ENCODE measurements around the gene TRIAP1.
"Not testable (repeated sequence)": the region's sequence is repeated elsewhere in the genome, so short reads cannot be mapped to it uniquely, and the experiment has no call there.

The TRIAP1 gene

DNA sequence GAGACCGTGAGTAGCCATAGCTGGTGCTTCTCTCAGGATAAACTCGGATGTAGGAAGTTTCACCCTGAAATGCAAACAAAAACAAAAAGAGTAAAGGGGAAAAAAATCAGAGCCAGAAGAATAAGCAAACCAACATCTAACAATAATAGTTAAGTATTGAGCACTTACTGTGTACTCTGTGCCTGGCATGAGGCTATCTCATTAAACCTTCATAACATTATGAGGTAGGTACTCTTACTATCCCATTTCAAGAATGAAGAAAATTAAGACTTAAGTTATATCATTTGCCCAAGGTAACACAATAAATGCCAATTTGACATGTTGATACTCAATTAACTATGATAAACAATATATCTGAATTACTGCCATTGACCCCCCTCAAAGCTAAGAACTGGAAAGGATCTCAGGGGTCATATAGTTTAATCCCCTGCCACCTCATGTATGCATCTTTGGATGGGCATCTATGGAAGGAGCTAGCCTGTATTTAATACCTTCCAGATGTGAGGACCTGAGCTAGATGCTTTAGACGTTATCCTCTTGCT lies 16.0 kb upstream of the TRIAP1 start:
- H3K4me1 Mint-ChIP-seq: peaks cover 14% of the 10 kb centered on the region
- H3K4me3 Mint-ChIP-seq: no peak overlapping the region
- H3K27ac Mint-ChIP-seq: no peak overlapping the region
- H3K36me3 Mint-ChIP-seq: peaks cover 68% of the 10 kb centered on the region
- DNase-seq: no peak
- no peaks in the 10 kb centered on the region for H3K9me3 Mint-ChIP-seq
- H3K27me3 Mint-ChIP-seq: no peaks in the 10 kb centered on the region
- CTCF ChIA-PET: interaction anchor here (0.9 to 3.2 kb wide), 2 partner anchors 9 to 18 kb away, joined by 3 to 19 read pairs; no protein-coding TSS in a partner anchor

DNA sequence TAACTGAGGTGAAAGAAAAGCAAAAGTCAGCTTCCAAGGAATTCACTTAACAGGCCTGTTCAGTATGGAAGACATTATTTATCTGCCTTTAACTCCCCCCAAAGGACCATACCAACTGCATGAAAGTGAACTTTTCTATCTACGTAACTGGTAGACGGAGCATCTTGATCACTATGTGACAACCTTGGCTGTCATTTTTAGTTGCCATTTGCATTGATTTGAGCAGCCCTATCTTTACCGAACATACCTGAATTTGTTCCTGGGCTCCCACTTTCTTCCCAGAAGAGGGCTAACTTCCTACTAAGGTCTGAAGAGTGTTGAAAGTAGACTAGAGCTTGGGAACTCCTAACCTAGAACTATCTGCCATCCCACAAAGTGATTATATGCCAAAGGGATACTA lies 14.0 kb upstream of the TRIAP1 start:
- no peak overlapping the region for H3K4me3 Mint-ChIP-seq
- H3K27ac Mint-ChIP-seq: no peak overlapping the region
- peaks cover 68% of the 10 kb centered on the region for H3K36me3 Mint-ChIP-seq
- no peaks in the 10 kb centered on the region for H3K4me1 Mint-ChIP-seq
- DNase-seq: no peak
- H3K27me3 Mint-ChIP-seq: no peaks in the 10 kb centered on the region
- H3K9me3 Mint-ChIP-seq: no peaks in the 10 kb centered on the region
- CTCF ChIA-PET: interaction anchor here (0.7 to 1.6 kb wide), 2 partner anchors 8 to 9 kb away, joined by 3 to 6 read pairs; no protein-coding TSS in a partner anchor

DNA sequence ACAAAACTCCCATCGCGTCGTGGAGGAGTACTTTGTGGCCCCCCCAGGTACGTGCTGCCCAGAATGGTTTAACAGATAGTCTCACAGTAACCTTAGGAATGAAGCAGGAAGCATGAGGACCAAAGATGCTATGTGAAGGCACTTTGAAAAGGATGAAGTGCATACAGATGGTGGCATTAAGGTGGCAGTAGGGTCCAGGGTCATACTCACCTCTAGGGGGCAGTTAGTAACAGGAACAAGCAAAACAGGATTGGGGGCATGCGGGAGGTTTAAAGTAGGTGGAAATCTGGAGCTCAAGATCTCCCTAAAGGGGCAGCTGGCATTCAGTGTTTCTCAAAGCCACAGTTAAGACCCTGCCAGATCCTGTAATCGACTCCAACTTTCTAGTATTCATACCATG lies 10.9 kb upstream of the TRIAP1 start:
- H3K27me3 Mint-ChIP-seq: no peaks in the 10 kb centered on the region
- no peak for DNase-seq
- H3K4me1 Mint-ChIP-seq: peaks cover 3% of the 10 kb centered on the region
- no peak overlapping the region for H3K4me3 Mint-ChIP-seq
- H3K36me3 Mint-ChIP-seq: peaks cover 48% of the 10 kb centered on the region
- peak overlapping the region; percentile 17 for H3K27ac Mint-ChIP-seq
- H3K9me3 Mint-ChIP-seq: no peaks in the 10 kb centered on the region
- CTCF ChIA-PET: interaction anchor here (1.1 to 3.6 kb wide), 3 partner anchors 9 to 13 kb away, joined by 3 to 14 read pairs (median 6); partner anchors contain the start of gene SRSF9

DNA sequence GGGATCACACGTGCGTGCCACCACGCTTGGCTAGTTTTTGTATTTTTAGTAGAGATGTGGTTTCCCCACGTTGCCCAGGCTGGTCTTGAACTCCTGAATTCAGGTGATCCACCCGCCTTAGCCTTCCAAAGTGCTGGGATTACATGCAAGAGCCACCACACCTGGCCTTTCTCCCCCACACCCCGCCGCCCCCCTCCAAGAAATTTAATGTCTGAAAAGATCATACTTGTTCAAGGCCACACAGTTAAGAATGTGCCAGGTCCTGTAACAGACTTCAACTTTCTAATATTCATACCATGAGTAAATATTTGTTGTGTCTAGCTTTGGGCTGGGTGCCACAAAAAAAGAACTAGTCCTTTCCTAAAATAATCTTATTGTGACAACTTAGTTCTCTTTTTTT lies 9.1 kb upstream of the TRIAP1 start:
- Mint-ChIP-seq H3K4me3 (no peak overlapping the region), H3K27ac (no peak overlapping the region), H3K9me3 (no peaks in the 10 kb centered on the region), H3K4me1 (peaks cover 3% of the 10 kb centered on the region), H3K27me3 (no peaks in the 10 kb centered on the region), H3K36me3 (peaks cover 43% of the 10 kb centered on the region)
- CTCF ChIA-PET: interaction anchor here (0.6 to 3.5 kb wide), 4 partner anchors 8 to 192 kb away, joined by 3 to 19 read pairs (median 3); no protein-coding TSS in a partner anchor
- no peak for DNase-seq

DNA sequence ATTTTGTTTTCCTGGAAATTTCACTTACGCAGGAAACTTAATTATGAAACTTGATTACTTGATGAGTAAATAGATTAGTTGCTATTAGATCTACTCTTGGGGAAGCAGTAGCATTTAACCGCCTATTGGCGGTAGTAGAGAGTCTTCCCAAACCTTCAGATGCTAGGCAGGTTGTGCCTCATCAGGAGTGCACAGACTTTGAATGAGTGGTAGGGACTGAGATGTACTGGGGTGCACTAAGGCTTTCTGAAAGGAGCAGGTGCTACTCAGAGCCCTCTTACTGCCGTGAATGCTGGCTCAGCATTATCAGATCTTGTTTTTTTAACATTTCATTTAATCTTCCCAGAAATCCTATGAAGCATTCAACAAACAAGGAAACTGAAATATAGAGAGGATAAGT lies 7.8 kb upstream of the TRIAP1 start:
- Mint-ChIP-seq H3K9me3 (no peaks in the 10 kb centered on the region), H3K36me3 (peaks cover 37% of the 10 kb centered on the region), H3K4me1 (peaks cover 6% of the 10 kb centered on the region), H3K27me3 (no peaks in the 10 kb centered on the region), H3K4me3 (no peak overlapping the region), H3K27ac (no peak overlapping the region)
- CTCF ChIA-PET: interaction anchor here (1.1 to 3.5 kb wide), 4 partner anchors 9 to 234 kb away, joined by 3 to 19 read pairs (median 4); no protein-coding TSS in a partner anchor
- DNase-seq: peak; percentile 35

DNA sequence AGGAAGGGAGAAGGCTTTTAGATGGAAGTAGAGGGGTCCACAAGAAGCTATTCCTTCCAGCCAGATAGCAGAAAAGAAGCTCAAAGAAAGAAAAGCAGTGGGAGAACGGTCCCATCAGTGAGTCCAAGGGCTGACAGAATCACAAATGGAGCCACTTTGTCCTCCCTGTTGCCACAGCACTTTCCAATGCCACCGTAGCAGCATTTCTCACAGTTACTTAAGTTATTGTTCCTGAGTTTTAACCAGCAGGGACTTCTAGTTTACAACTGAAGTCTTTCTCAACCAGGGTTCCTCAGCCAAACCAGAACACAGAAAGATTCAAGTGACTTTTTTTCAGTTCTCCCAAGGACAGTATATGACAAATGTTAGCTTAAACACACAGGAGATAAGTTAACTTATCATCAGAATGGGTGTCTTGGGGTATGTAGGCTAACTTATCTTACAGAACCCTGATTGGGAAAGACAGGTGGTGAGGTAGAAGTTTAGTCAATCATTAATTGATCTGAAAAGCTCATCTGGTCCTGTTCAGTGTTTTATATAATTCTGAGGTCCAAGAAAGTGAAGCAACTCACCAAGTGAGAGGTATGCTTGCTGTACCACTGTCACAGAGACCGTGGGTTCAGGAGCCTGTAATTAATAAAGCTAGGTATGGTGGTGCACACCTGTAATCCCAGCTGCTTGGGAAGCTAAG lies 7.0 kb upstream of the TRIAP1 start:
- DNase-seq: no peak
- Mint-ChIP-seq H3K27me3 (no peaks in the 10 kb centered on the region), H3K4me1 (peaks cover 8% of the 10 kb centered on the region), H3K4me3 (no peak overlapping the region), H3K27ac (no peak overlapping the region), H3K36me3 (peaks cover 31% of the 10 kb centered on the region), H3K9me3 (no peaks in the 10 kb centered on the region)
- CTCF ChIA-PET: interaction anchor here (0.8 to 3.5 kb wide), 8 partner anchors 9 to 235 kb away, joined by 3 to 19 read pairs (median 5); partner anchors contain the start of gene SIRT4

DNA sequence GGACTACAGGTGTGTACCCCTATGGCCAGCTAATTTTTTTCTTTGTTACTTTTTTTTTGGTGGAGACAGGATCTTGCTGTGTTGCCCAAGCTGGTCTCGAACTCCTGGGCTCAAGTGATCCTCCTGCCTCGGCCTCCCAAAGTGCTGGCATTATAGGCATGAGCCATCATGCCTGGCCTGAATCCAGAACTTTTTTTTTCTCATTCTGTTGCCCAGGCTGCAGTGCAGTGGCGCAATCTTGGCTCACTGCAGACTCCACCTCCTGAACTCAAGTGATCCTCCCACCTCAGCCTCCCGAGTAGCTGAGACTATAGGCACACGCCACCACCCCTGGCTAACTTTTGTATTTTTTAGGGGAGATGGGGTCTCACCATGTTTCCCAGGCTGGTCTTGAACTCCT lies 6.3 kb upstream of the TRIAP1 start:
- H3K27me3 Mint-ChIP-seq, H3K4me3 Mint-ChIP-seq, DNase-seq, H3K9me3 Mint-ChIP-seq: not testable (repeated sequence)
- Mint-ChIP-seq H3K27ac (peak overlapping the region; percentile 33), H3K4me1 (peaks cover 13% of the 10 kb centered on the region), H3K36me3 (peaks cover 32% of the 10 kb centered on the region)
- CTCF ChIA-PET: interaction anchor here (1.0 to 3.5 kb wide), 8 partner anchors 8 to 236 kb away, joined by 3 to 19 read pairs (median 5); partner anchors contain the start of gene SIRT4

DNA sequence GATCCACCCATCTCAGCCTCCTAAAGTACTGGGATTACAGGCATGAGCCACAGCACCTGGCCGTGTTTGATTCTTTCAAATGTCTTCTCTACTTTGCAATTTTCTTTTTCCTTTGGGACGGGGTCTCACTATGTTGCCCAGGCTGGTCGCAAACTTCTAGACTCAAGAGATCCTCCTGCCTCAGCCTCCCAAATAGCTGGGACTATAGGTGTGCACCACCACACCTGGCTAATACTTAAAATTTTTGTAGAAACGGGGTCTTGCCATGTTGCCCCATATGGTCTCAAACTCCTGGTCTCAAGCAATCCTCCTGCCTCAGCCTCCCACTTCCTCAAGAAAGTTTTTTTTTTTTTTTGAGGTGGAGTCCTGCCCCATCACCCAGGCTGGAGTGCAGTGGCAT lies 1.8 kb upstream of the TRIAP1 start:
- peaks cover 5% of the 10 kb centered on the region for H3K27me3 Mint-ChIP-seq
- H3K9me3 Mint-ChIP-seq: no peaks in the 10 kb centered on the region
- no peak for DNase-seq
- CTCF ChIA-PET: interaction anchor here (0.8 to 3.6 kb wide), 3 partner anchors 12 to 19 kb away, joined by 3 to 11 read pairs (median 3); no protein-coding TSS in a partner anchor
- H3K4me3 Mint-ChIP-seq: peak overlapping the region; percentile 92
- H3K27ac Mint-ChIP-seq: peak overlapping the region; percentile 72
- H3K4me1 Mint-ChIP-seq: peaks cover 40% of the 10 kb centered on the region
- peaks cover 31% of the 10 kb centered on the region for H3K36me3 Mint-ChIP-seq

DNA sequence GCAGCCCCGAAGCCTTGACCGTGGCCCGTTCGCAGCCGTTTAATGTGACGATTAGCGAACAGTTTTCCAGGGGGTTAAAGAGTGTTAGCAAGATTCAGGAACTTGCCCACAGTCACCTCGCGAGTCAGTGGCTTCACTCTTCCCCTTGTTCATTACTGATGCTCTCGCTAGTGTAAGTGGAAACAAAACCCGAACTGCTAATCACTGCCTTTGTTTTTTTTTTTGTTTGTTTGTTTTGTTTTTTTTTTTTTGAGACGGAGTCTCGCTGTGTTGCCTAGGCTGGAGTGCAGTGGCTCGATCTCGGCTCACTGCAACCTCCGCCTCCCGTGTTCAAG lies 627 bp upstream of the TRIAP1 start:
- Mint-ChIP-seq H3K27ac (peak overlapping the region; percentile 93), H3K4me1 (peaks cover 40% of the 10 kb centered on the region), H3K36me3 (peaks cover 35% of the 10 kb centered on the region), H3K4me3 (peak overlapping the region; percentile 92)
- not testable (repeated sequence) for H3K9me3 Mint-ChIP-seq, H3K27me3 Mint-ChIP-seq, DNase-seq
- CTCF ChIA-PET: interaction anchor here (0.8 kb wide), 1 partner anchor 237 kb away, joined by 3 read pairs; no protein-coding TSS in a partner anchor

DNA sequence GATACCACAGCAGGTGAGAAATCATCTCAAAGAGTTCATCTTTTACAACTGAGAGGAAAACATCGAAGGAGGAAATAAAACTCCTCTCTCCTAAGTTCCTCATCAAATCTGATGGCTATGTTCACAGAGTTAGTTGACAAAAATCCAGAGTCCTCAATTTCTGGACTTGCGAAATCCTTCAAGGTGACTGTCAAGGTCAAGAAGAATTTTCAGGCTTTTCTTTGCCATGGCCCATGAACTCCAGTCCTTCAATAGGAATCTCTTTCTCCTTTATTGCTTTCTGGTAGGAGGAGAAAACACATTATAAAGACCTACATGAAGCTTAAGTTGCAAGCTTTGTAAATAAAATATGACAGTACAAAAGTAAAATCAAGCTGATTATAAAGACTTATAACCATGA lies 1.5 kb downstream of the TRIAP1 start:
- no peak for DNase-seq
- Mint-ChIP-seq H3K27ac (peak overlapping the region; percentile 7), H3K27me3 (peaks cover 5% of the 10 kb centered on the region), H3K36me3 (peaks cover 40% of the 10 kb centered on the region), H3K9me3 (no peaks in the 10 kb centered on the region), H3K4me1 (peaks cover 56% of the 10 kb centered on the region), H3K4me3 (peak overlapping the region; percentile 92)
- CTCF ChIA-PET: interaction anchor here (0.9 to 3.2 kb wide), 5 partner anchors 8 to 88 kb away, joined by 3 to 9 read pairs (median 4); no protein-coding TSS in a partner anchor

DNA sequence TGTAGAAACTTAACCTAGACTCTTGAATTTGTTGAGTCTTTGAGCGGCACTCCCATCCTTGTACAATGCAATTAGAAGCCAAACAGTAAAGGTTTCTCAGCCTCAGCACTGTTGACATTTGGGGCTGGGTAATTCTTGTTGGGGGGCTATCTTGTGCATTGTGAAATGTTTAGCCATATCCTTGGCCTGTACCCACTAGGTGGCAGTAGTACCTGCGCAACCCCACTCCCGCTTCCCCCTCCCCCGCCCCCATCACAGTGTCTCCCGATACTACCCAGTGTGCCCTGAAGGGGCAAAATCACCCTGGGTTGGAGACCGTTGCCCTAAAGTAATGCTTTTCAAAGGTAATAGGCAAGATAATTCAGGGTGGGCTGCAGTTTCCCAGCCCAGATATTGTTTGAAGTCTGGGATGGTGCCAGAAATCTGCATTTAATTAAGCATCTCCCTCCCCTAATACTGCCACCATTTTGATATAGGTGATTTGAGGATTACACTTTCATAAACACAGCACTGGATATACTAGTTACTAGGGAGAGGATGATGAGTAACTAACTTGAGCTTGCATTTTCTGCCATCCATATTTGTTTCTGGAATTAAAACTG lies 6.4 kb downstream of the TRIAP1 start:
- peak overlapping the region; percentile 43 for H3K4me3 Mint-ChIP-seq
- CTCF ChIA-PET: interaction anchor here (0.7 to 2.7 kb wide), 8 partner anchors 12 to 251 kb away, joined by 3 to 13 read pairs (median 4); partner anchors contain the start of gene POP5
- H3K4me1 Mint-ChIP-seq: peaks cover 45% of the 10 kb centered on the region
- H3K27ac Mint-ChIP-seq: peak overlapping the region; percentile 52
- no peaks in the 10 kb centered on the region for H3K9me3 Mint-ChIP-seq
- H3K27me3 Mint-ChIP-seq: no peaks in the 10 kb centered on the region
- peaks cover 28% of the 10 kb centered on the region for H3K36me3 Mint-ChIP-seq
- peak; percentile 82 for DNase-seq

DNA sequence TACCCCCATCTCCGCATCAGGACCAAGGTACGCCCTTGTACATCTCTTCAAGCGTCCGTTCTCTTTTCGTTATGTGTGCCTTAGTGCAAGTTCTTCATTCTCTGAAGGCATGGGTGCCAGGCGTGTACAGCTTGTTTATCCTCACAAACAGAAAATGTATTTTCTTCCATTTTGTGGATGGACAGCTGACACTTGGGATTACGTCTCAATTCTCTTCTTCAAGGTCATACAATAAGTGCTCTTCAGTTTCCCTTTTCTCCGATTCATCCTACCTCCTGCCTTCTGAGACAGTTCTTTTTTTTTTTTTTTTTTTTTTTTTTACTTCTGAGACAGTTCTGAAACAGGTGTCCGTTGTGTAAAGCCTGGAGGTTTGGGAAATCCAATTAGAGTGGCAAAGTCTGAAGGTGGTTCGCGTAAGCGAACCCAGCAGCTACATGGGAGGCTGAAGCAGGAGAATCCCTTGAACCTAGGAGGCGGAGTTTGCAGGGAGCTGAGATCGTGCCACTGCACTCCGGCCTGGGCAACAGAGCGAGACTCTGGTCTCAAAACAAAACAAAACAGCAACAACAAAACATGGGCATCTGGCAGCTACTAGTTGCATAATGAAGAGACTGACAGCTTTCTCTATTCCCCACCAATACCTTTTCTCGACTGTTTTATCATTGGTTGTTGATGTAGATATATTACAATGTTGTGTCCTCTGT lies 7.5 kb downstream of the TRIAP1 start:
- DNase-seq: no peak
- Mint-ChIP-seq H3K4me1 (peaks cover 34% of the 10 kb centered on the region), H3K36me3 (peaks cover 22% of the 10 kb centered on the region), H3K27ac (peak overlapping the region; percentile 92), H3K9me3 (no peaks in the 10 kb centered on the region), H3K27me3 (no peaks in the 10 kb centered on the region), H3K4me3 (peak overlapping the region; percentile 84)
- CTCF ChIA-PET: interaction anchor here (0.7 to 2.7 kb wide), 9 partner anchors 14 to 1752 kb away, joined by 3 to 13 read pairs (median 5); partner anchors contain the start of genes POP5 and SRSF9

DNA sequence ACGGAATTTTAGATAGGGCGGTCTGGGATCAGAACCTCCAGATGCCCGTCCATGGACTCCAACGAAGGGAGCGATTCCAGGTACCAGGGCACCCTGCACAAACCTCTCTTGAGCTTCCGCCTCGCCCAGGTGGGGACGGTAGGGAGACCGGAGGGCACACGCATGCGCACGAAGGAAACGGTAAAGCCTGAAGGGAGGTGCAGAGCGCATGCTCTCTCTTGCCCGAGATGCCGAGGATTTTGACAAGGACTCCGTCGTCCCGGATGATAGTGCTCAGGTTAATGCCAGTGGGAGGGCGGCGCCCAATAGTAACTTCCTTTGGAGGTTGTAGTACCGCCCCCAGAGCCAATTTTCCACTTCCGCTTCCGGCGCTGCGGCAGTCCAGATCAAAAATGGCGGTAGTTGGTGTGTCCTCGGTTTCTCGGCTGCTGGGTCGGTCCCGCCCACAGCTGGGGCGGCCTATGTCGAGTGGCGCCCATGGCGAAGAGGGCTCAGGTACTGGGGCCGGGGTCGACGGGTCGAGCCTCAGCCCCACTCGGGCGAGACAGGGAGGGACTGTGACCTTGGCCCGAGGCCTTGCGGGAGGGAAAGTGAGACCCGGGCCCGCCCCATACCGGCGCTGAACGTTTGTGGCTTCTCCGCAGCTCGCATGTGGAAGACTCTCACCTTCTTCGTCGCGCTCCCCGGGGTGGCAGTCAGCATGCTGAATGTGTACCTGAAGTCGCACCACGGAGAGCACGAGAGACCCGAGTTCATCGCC lies 8.3 kb downstream of the TRIAP1 start, which contains the start of gene COX6A1:
COX6A1 (plus strand) TSS at position 379 of the 760 bp plus-strand sequence; CDS start at position 393, 14 bp downstream.
- no peaks in the 10 kb centered on the region for H3K9me3 Mint-ChIP-seq
- DNase-seq: peak; percentile 99
- H3K27ac Mint-ChIP-seq: peak within 1 kb of the TSS; percentile 92
- peak within 1 kb of the TSS; percentile 84 for H3K4me3 Mint-ChIP-seq
- H3K27me3 Mint-ChIP-seq: peaks cover 6% of the 10 kb centered on the region
- CTCF ChIA-PET: interaction anchor here (0.7 to 1.8 kb wide), 8 partner anchors 15 to 1753 kb away, joined by 3 to 7 read pairs (median 4); partner anchors contain the start of genes POP5 and SRSF9
- H3K36me3 Mint-ChIP-seq: peaks cover 18% of the 10 kb centered on the region
- peaks cover 34% of the 10 kb centered on the region for H3K4me1 Mint-ChIP-seq

Data from activated naive CD4-positive, alpha-beta T cell treated with anti-CD3 and anti-CD28 coated beads, Interleukin-2, amount 10 ng/mL, durations not matched to agents 7 days and 5 days (primary cell).